ENCODE measurements around the gene TFCP2L1. TPM values are rescaled to one million over a fixed set of nuclear protein-coding genes. Genes with fewer than 3 reads are reported as not detected.

TFCP2L1 gene
- total RNA-seq, 4 donors from 2014 or later, result 0.39 to 1.6 (median 0.46) TPM

DNA sequence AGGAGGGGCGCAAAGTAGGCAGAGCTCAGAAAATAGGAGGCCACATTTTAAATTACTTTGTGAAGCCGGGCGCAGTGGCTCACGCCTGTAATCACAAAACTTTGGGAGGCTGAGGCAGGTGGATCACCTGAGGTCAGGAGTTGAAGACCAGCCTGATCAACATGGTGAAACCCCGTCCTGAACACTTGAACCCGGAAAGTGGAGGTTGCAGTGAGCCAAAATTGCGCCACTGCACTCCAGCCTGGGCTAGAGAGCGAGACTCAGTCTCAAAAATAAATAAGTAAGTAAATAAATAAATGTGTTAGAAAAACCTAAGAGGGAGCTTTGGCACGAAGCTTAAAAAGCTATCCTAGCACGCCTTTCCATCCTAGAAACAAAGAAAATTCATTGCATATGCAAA lies 105.5 kb downstream of the TFCP2L1 start:
- Histone ChIP-seq H3K4me1 (no peaks in the 10 kb centered on the region), H3K9me3 (no peaks in the 10 kb centered on the region), H3K36me3 (no peaks in the 10 kb centered on the region), H3K27me3 (peaks cover 0 to 7% (median 0%) of the 10 kb centered on the region in 4 donors), H3K27ac (replicated peaks in 1 of 4) (no peak overlapping the region), H3K4me3 (no peak overlapping the region)
- no peak for TF ChIP-seq POLR2AphosphoS5 (IDR thresholded peaks at IDR 0.05)
- no peak for TF ChIP-seq EP300 (IDR thresholded peaks at IDR 0.05)
- no peak for TF ChIP-seq POLR2A (IDR thresholded peaks at IDR 0.05; ENCODE audit: low read depth)
- TF ChIP-seq, protein P1, sequence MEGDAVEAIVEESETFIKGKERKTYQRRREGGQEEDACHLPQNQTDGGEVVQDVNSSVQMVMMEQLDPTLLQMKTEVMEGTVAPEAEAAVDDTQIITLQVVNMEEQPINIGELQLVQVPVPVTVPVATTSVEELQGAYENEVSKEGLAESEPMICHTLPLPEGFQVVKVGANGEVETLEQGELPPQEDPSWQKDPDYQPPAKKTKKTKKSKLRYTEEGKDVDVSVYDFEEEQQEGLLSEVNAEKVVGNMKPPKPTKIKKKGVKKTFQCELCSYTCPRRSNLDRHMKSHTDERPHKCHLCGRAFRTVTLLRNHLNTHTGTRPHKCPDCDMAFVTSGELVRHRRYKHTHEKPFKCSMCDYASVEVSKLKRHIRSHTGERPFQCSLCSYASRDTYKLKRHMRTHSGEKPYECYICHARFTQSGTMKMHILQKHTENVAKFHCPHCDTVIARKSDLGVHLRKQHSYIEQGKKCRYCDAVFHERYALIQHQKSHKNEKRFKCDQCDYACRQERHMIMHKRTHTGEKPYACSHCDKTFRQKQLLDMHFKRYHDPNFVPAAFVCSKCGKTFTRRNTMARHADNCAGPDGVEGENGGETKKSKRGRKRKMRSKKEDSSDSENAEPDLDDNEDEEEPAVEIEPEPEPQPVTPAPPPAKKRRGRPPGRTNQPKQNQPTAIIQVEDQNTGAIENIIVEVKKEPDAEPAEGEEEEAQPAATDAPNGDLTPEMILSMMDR (IDR thresholded peaks at IDR 0.05), result no peak
- intact Hi-C loops (cut with DNase I), result no loop called here
- no peak for DNase-seq (ENCODE audit: extremely low spot score)
- WGBS, result 89% methylated on average over 10 of the region's 10 CpGs

DNA sequence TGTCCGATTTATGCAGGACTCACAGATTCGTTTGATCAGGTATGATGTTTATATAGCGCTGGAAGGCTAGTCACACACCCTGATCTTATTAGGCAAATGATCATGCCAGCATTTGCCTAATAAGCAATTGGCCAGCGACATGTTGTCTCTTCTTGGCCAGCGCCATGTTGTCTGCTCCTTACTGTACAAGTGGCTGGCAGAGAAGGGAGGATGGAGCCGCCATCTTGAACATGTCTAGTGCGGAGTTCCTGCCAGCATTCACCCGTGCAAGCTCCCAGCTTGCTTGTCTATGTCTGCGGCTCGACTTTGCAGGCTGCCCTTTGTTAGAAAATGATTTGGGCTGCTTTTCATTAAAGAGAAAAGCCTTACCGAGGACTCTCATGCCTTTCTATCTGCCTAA lies 106.3 kb downstream of the TFCP2L1 start:
- Histone ChIP-seq H3K27me3 (peaks cover 0 to 11% (median 0%) of the 10 kb centered on the region in 4 donors), H3K4me1 (no peaks in the 10 kb centered on the region), H3K9me3 (no peaks in the 10 kb centered on the region), H3K4me3 (no peak overlapping the region), H3K36me3 (no peaks in the 10 kb centered on the region), H3K27ac (replicated peaks in 1 of 4) (no peak overlapping the region)
- TF ChIP-seq, protein P1 (IDR thresholded peaks at IDR 0.05), result no peak
- TF ChIP-seq POLR2AphosphoS5 (IDR thresholded peaks at IDR 0.05), result no peak
- no peak for TF ChIP-seq POLR2A (IDR thresholded peaks at IDR 0.05; ENCODE audit: low read depth)
- TF ChIP-seq EP300 (IDR thresholded peaks at IDR 0.05), result no peak
- 92% methylated on average over 11 of the region's 11 CpGs for WGBS
- DNase-seq (ENCODE audit: extremely low spot score), result no peak
- intact Hi-C loops (cut with DNase I), result no loop called here

DNA sequence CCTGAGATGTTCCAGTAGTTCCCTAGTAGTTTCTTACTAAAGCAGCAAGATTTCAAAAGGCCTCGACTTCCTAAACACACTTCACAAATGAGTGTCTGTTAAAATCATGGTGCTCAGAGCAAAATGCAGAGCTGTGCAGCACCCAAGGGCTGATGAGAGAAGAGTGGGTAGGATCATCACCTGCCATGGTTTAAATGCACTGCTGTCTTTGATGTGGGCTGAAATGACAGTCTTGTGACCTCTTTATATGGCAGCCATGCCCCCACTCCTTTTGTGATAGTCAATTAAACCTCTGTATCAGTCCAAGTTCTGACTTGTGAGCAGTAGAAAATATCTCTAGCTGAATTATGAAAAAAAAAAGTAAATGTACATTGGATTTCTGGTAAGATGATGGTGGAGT lies 107.1 kb downstream of the TFCP2L1 start:
- H3K36me3 ChIP-seq, result no peaks in the 10 kb centered on the region
- no peak for DNase-seq (ENCODE audit: extremely low spot score)
- WGBS, result 88% methylated on average over 1 of the region's 1 CpG
- H3K27me3 ChIP-seq, result peaks cover 0 to 17% (median 0%) of the 10 kb centered on the region in 4 donors
- intact Hi-C loops (cut with DNase I), result no loop called here
- H3K27ac ChIP-seq (replicated peaks in 1 of 4), result no peak overlapping the region
- H3K4me3 ChIP-seq, result no peak overlapping the region
- no peaks in the 10 kb centered on the region for H3K4me1 ChIP-seq
- H3K9me3 ChIP-seq, result no peaks in the 10 kb centered on the region
- TF ChIP-seq EP300 (IDR thresholded peaks at IDR 0.05), result no peak

GRCh38 chr2:121175326-121175725 lies 109.7 kb downstream of the TFCP2L1 start:
- no peak for DNase-seq (ENCODE audit: extremely low spot score)
- 85% methylated on average over 10 of the region's 10 CpGs for WGBS
- TF ChIP-seq POLR2AphosphoS5 (IDR thresholded peaks at IDR 0.05), result no peak
- TF ChIP-seq EP300 (IDR thresholded peaks at IDR 0.05), result no peak
- no peak for TF ChIP-seq POLR2A (IDR thresholded peaks at IDR 0.05; ENCODE audit: low read depth)
- TF ChIP-seq, protein P1 (IDR thresholded peaks at IDR 0.05), result no peak
- Histone ChIP-seq H3K27me3 (peaks cover 0 to 26% (median 0%) of the 10 kb centered on the region in 4 donors), H3K4me3 (no peak overlapping the region), H3K36me3 (no peaks in the 10 kb centered on the region), H3K9me3 (peaks cover 0 to 17% (median 4%) of the 10 kb centered on the region in 4 donors), H3K27ac (replicated peaks in 1 of 4) (no peak overlapping the region), H3K4me1 (no peaks in the 10 kb centered on the region)
- intact Hi-C loops (cut with DNase I), result no loop called here

DNA sequence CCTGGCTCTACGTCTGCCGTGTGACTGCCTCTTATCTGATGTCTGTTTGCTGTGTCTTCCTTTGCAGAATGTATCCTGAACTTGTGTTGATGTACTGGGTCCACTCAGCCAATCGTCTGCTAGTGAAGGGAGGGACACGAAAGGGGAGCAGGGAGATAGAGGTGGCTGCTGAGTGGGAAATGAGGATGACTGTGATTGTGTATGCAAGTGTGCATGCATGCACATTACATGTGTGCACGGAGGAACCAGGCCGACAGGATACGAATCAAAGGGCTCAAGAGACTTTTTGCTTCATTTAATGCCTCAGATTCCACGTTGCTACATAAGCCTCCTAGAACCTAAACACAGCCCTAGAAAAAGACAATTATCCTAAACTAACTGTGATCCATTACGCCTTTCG lies 111.2 kb downstream of the TFCP2L1 start:
- peaks cover 0 to 26% (median 0%) of the 10 kb centered on the region in 4 donors for H3K27me3 ChIP-seq
- intact Hi-C loops (cut with DNase I), result no loop called here
- 89% methylated on average over 10 of the region's 10 CpGs for WGBS
- no peaks in the 10 kb centered on the region for H3K4me1 ChIP-seq
- H3K9me3 ChIP-seq, result peaks cover 0 to 20% (median 5%) of the 10 kb centered on the region in 4 donors
- no peak for DNase-seq (ENCODE audit: extremely low spot score)
- TF ChIP-seq EP300 (IDR thresholded peaks at IDR 0.05) (no peak), POLR2AphosphoS5 (IDR thresholded peaks at IDR 0.05) (no peak), POLR2A (IDR thresholded peaks at IDR 0.05; ENCODE audit: low read depth) (no peak)
- TF ChIP-seq, protein P1 (IDR thresholded peaks at IDR 0.05), result no peak
- H3K27ac ChIP-seq (replicated peaks in 1 of 4), result no peak overlapping the region
- H3K36me3 ChIP-seq, result no peaks in the 10 kb centered on the region
- H3K4me3 ChIP-seq, result no peak overlapping the region

Measured in esophagus muscularis mucosa (tissue), 4 donors.